Central memory CD8-positive, alpha-beta T cell (primary cell): Measurements from ENCODE around the gene SLC4A1.
"Not testable (repeated sequence)": the region's sequence is repeated elsewhere in the genome, so short reads cannot be mapped to it uniquely, and the experiment has no call there.

Source experiments
- ATAC-seq: fragments of 150-1000 bp; cut with Tn5 transposase; replicated peaks from 2 replicates; pipeline ENCODE4 v1.10.0; 2022; ENCODE audit warnings: mild to moderate bottlenecking, moderate FRiP score, moderate number of reproducible peaks; ENCODE audit not compliant: poor library complexity, severe bottlenecking; ENCODE audit errors: extremely low read depth
- DNase-seq, 2 donors: peaks; one replicate each; pipeline ENCODE4 v3.0.0; 2021; ENCODE audit warnings: low spot score in 2 of 2
- H3K27ac Mint-ChIP-seq: one replicate; pipeline ENCODE4 v1.8.0; 2022; ENCODE audit warnings: low read depth, mild to moderate bottlenecking, moderate library complexity, mixed read lengths
- H3K27me3 Mint-ChIP-seq: one replicate; pipeline ENCODE4 v1.8.0; 2022; ENCODE audit warnings: mixed read lengths
- H3K36me3 Mint-ChIP-seq: one replicate; pipeline ENCODE4 v1.8.0; 2022; ENCODE audit warnings: mild to moderate bottlenecking, moderate library complexity, mixed read lengths; ENCODE audit not compliant: insufficient read depth
- H3K4me1 Mint-ChIP-seq: one replicate; pipeline ENCODE4 v1.8.0; 2022; ENCODE audit warnings: mixed read lengths
- H3K4me3 Mint-ChIP-seq: one replicate; pipeline ENCODE4 v1.8.0; 2022; ENCODE audit warnings: mild to moderate bottlenecking, moderate library complexity, mixed read lengths
- H3K9me3 Mint-ChIP-seq: one replicate; pipeline ENCODE4 v1.8.0; 2022; ENCODE audit warnings: mixed read lengths

The SLC4A1 gene

GRCh38 chr17:44247440-44247841 is 20.5 kb downstream of the SLC4A1 start:
- H3K4me3 Mint-ChIP-seq: no peak overlapping the region
- peak overlapping the region; percentile 92 for H3K27ac Mint-ChIP-seq
- ATAC-seq (no peak), DNase-seq (no peak)
- H3K27me3 Mint-ChIP-seq: no peaks in the 10 kb centered on the region
- no peaks in the 10 kb centered on the region for H3K9me3 Mint-ChIP-seq
- H3K36me3 Mint-ChIP-seq: peaks cover 7% of the 10 kb centered on the region
- H3K4me1 Mint-ChIP-seq: peaks cover 31% of the 10 kb centered on the region

GRCh38 chr17:44241106-44241624 is 26.8 kb downstream of the SLC4A1 start:
- Mint-ChIP-seq H3K4me3 (no peak overlapping the region), H3K36me3 (peaks cover 3% of the 10 kb centered on the region), H3K27me3 (no peaks in the 10 kb centered on the region), H3K9me3 (no peaks in the 10 kb centered on the region), H3K27ac (no peak overlapping the region), H3K4me1 (peaks cover 8% of the 10 kb centered on the region)
- DNase-seq: no peak
- ATAC-seq: no peak

- not testable (repeated sequence) for H3K36me3 Mint-ChIP-seq, DNase-seq, H3K27me3 Mint-ChIP-seq, H3K4me3 Mint-ChIP-seq, ATAC-seq, H3K9me3 Mint-ChIP-seq, H3K27ac Mint-ChIP-seq, H3K4me1 Mint-ChIP-seq
Observed at GRCh38 chr17:44237886-44238285, 30.0 kb downstream of the SLC4A1 start.

- H3K9me3 Mint-ChIP-seq: no peaks in the 10 kb centered on the region
- H3K36me3 Mint-ChIP-seq: peaks cover 3% of the 10 kb centered on the region
- DNase-seq (no peak), ATAC-seq (no peak)
- no peak overlapping the region for H3K4me3 Mint-ChIP-seq
- H3K27ac Mint-ChIP-seq: no peak overlapping the region
- H3K4me1 Mint-ChIP-seq: peaks cover 6% of the 10 kb centered on the region
- no peaks in the 10 kb centered on the region for H3K27me3 Mint-ChIP-seq
Observed at GRCh38 chr17:44236444-44236991, 31.4 kb downstream of the SLC4A1 start.

- DNase-seq (no peak), ATAC-seq (no peak)
- Mint-ChIP-seq H3K36me3 (peaks cover 3% of the 10 kb centered on the region), H3K4me1 (peaks cover 6% of the 10 kb centered on the region), H3K27ac (no peak overlapping the region), H3K27me3 (no peaks in the 10 kb centered on the region), H3K4me3 (no peak overlapping the region), H3K9me3 (no peaks in the 10 kb centered on the region)
Observed at GRCh38 chr17:44235583-44235936, 32.4 kb downstream of the SLC4A1 start.

GRCh38 chr17:44233582-44233981 is 34.4 kb downstream of the SLC4A1 start:
- H3K27ac Mint-ChIP-seq: no peak overlapping the region
- no peaks in the 10 kb centered on the region for H3K9me3 Mint-ChIP-seq
- ATAC-seq: no peak
- DNase-seq: no peak
- H3K4me1 Mint-ChIP-seq: peaks cover 6% of the 10 kb centered on the region
- H3K4me3 Mint-ChIP-seq: no peak overlapping the region
- H3K27me3 Mint-ChIP-seq: no peaks in the 10 kb centered on the region
- H3K36me3 Mint-ChIP-seq: peaks cover 3% of the 10 kb centered on the region

GRCh38 chr17:44232061-44232460 is 35.9 kb downstream of the SLC4A1 start:
- Mint-ChIP-seq H3K4me1 (peaks cover 6% of the 10 kb centered on the region), H3K4me3 (no peak overlapping the region), H3K9me3 (no peaks in the 10 kb centered on the region), H3K27me3 (no peaks in the 10 kb centered on the region), H3K36me3 (no peaks in the 10 kb centered on the region), H3K27ac (no peak overlapping the region)
- DNase-seq: no peak
- ATAC-seq: no peak

GRCh38 chr17:44230140-44230539 is 37.8 kb downstream of the SLC4A1 start:
- ATAC-seq (no peak), DNase-seq (no peak)
- peaks cover 2% of the 10 kb centered on the region for H3K36me3 Mint-ChIP-seq
- H3K27ac Mint-ChIP-seq: no peak overlapping the region
- peaks cover 3% of the 10 kb centered on the region for H3K4me1 Mint-ChIP-seq
- H3K9me3 Mint-ChIP-seq: no peaks in the 10 kb centered on the region
- no peak overlapping the region for H3K4me3 Mint-ChIP-seq
- H3K27me3 Mint-ChIP-seq: no peaks in the 10 kb centered on the region

GRCh38 chr17:44229090-44229489 is 38.8 kb downstream of the SLC4A1 start:
- ATAC-seq (no peak), DNase-seq (no peak)
- Mint-ChIP-seq H3K27ac (no peak overlapping the region), H3K9me3 (no peaks in the 10 kb centered on the region), H3K4me3 (no peak overlapping the region), H3K36me3 (peaks cover 2% of the 10 kb centered on the region), H3K27me3 (no peaks in the 10 kb centered on the region), H3K4me1 (no peaks in the 10 kb centered on the region)

GRCh38 chr17:44223541-44224071 is 44.3 kb downstream of the SLC4A1 start:
- peaks cover 18% of the 10 kb centered on the region for H3K4me1 Mint-ChIP-seq
- H3K4me3 Mint-ChIP-seq: no peak overlapping the region
- ATAC-seq (no peak), DNase-seq (no peak)
- H3K9me3 Mint-ChIP-seq: no peaks in the 10 kb centered on the region
- no peaks in the 10 kb centered on the region for H3K27me3 Mint-ChIP-seq
- H3K36me3 Mint-ChIP-seq: peaks cover 22% of the 10 kb centered on the region
- no peak overlapping the region for H3K27ac Mint-ChIP-seq

- ATAC-seq: no peak
- H3K27me3 Mint-ChIP-seq: no peaks in the 10 kb centered on the region
- no peaks in the 10 kb centered on the region for H3K9me3 Mint-ChIP-seq
- DNase-seq: no peak
- H3K36me3 Mint-ChIP-seq: peaks cover 31% of the 10 kb centered on the region
- H3K4me1 Mint-ChIP-seq: peaks cover 25% of the 10 kb centered on the region
- peak overlapping the region; percentile 96 for H3K4me3 Mint-ChIP-seq
- peak overlapping the region; percentile 99 for H3K27ac Mint-ChIP-seq
Observed at GRCh38 chr17:44222112-44222869, 45.6 kb downstream of the SLC4A1 start.

GRCh38 chr17:44221862-44222111 is 46.1 kb downstream of the SLC4A1 start:
- peaks cover 30% of the 10 kb centered on the region for H3K4me1 Mint-ChIP-seq
- peak overlapping the region; percentile 99 for H3K27ac Mint-ChIP-seq
- H3K36me3 Mint-ChIP-seq: peaks cover 33% of the 10 kb centered on the region
- DNase-seq (no peak), ATAC-seq (no peak)
- H3K27me3 Mint-ChIP-seq: no peaks in the 10 kb centered on the region
- H3K4me3 Mint-ChIP-seq: peak overlapping the region; percentile 96
- H3K9me3 Mint-ChIP-seq: no peaks in the 10 kb centered on the region
